ENCODE data around the gene KRT13.

KRT13 gene

GRCh38 chr17:41551365-41551764 is 46.0 kb upstream of the KRT13 start:
- Histone ChIP-seq H3K27me3 (ENCODE audit: control insufficient read depth, insufficient read depth, low read length) (no peaks in the 10 kb centered on the region), H3K79me2 (no peaks in the 10 kb centered on the region), H3K36me3 (ENCODE audit: control insufficient read depth, insufficient read depth, low read length) (no peaks in the 10 kb centered on the region), H3K4me1 (peaks cover 4% of the 10 kb centered on the region), H3K4me3 (ENCODE audit: low read depth, low read length) (no peak overlapping the region), H3K9ac (no peak overlapping the region), H3K9me3 (ENCODE audit: control insufficient read depth, low read length) (no peaks in the 10 kb centered on the region), H3K4me2 (ENCODE audit: low read length) (no peak overlapping the region), H2AFZ (no peak overlapping the region), H3K27ac (no peak overlapping the region)
- no peak for TF ChIP-seq CTCF (IDR thresholded peaks at IDR 0.05)

DNA sequence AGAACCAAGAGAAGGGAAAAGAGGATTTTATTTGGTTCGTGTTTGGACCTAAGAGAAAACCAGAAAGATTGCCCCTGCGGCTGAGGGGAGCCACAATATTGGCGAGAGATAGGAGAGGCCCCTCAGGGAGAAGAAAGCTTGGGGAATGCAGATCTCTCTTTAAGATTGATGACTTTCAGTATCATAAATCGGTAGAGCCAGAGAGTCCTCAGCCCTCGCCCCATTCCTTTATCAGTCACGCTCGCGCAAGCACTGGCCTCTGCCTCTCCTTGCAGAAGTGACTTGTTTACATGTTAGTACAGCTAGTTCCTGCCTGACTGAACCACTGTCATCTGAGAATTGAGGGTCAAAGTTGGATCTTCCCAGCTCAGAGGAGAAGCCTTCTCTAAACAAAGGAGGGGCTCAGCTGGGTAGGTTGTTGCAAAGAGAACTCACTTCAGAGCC is 44.2 kb upstream of the KRT13 start:
- TF ChIP-seq CTCF (IDR thresholded peaks at IDR 0.05), result no peak
- Histone ChIP-seq H3K27me3 (ENCODE audit: control insufficient read depth, insufficient read depth, low read length) (no peaks in the 10 kb centered on the region), H2AFZ (peak overlapping the region; percentile 75), H3K9ac (no peak overlapping the region), H3K9me3 (ENCODE audit: control insufficient read depth, low read length) (no peaks in the 10 kb centered on the region), H3K79me2 (no peaks in the 10 kb centered on the region), H3K4me1 (peaks cover 4% of the 10 kb centered on the region), H3K27ac (no peak overlapping the region), H3K4me2 (ENCODE audit: low read length) (no peak overlapping the region), H3K4me3 (ENCODE audit: low read depth, low read length) (no peak overlapping the region), H3K36me3 (ENCODE audit: control insufficient read depth, insufficient read depth, low read length) (no peaks in the 10 kb centered on the region)

DNA sequence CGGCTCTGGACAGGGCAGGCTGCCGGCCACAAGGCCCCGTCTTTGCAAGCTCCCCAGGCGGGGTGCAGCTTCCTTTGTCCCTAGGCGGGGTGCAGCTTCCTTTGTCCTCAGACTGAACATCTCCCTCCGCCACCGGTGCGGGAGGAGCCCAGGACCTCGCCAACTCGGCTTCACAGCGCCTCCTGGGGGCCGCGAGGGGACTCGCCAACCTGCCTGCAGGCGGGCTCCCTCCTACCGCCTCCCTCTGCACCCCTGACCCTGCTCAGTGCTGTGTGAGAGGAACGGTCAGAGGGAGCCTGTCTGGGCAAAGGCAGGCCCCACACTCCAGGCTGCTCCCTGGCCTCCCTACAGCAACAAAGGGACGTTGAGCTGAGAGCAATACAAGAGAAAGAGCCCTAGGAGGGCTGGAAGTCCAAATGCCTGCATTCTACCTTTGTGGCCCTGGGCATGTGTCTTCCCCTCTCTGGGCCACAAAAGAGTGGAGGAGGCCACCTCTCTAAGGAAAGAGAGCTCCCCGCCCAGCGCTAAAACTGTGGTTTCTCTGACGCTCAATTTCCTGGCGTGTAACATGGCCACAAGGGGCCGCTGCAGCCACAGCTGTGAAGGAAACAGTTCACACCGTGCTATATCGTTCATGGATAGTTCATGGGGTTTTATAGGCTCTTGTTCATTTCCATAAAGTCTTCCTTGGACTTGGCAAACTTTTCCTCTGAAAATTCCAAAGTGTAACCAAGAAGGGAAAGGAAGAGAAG is 43.6 kb upstream of the KRT13 start:
- Histone ChIP-seq H3K4me3 (ENCODE audit: low read depth, low read length) (no peak overlapping the region), H3K4me2 (ENCODE audit: low read length) (peak overlapping the region; percentile 54), H3K36me3 (ENCODE audit: control insufficient read depth, insufficient read depth, low read length) (no peaks in the 10 kb centered on the region), H3K79me2 (no peaks in the 10 kb centered on the region), H3K9ac (no peak overlapping the region), H2AFZ (peak overlapping the region; percentile 75), H3K4me1 (peaks cover 4% of the 10 kb centered on the region), H3K27me3 (ENCODE audit: control insufficient read depth, insufficient read depth, low read length) (no peaks in the 10 kb centered on the region), H3K9me3 (ENCODE audit: control insufficient read depth, low read length) (no peaks in the 10 kb centered on the region), H3K27ac (no peak overlapping the region)
- TF ChIP-seq CTCF (IDR thresholded peaks at IDR 0.05), result peak; percentile 91

GRCh38 chr17:41547921-41548843 is 42.8 kb upstream of the KRT13 start:
- H3K4me3 ChIP-seq (ENCODE audit: low read depth, low read length), result no peak overlapping the region
- TF ChIP-seq CTCF (IDR thresholded peaks at IDR 0.05), result no peak
- H3K27me3 ChIP-seq (ENCODE audit: control insufficient read depth, insufficient read depth, low read length), result no peaks in the 10 kb centered on the region
- no peaks in the 10 kb centered on the region for H3K9me3 ChIP-seq (ENCODE audit: control insufficient read depth, low read length)
- no peaks in the 10 kb centered on the region for H3K36me3 ChIP-seq (ENCODE audit: control insufficient read depth, insufficient read depth, low read length)
- H3K4me2 ChIP-seq (ENCODE audit: low read length), result peak overlapping the region; percentile 20
- H3K79me2 ChIP-seq, result no peaks in the 10 kb centered on the region
- peak overlapping the region; percentile 75 for H2AFZ ChIP-seq
- peaks cover 4% of the 10 kb centered on the region for H3K4me1 ChIP-seq
- no peak overlapping the region for H3K27ac ChIP-seq
- H3K9ac ChIP-seq, result no peak overlapping the region
